Spleen (tissue), 7 donors: ENCODE data around the gene TAF1D.
A peak's percentile ranks its signal among the peaks of the same experiment; 100 is the strongest.

Source experiments
- POLR2A ChIP-seq, 3 donors: fragments of 450-650 bp; IDR thresholded peaks; one replicate each; pipeline ENCODE4 v1.5.1; 2017; ENCODE audit warnings: antibody characterized with exemption in 3 of 3, mild to moderate bottlenecking in 1 of 3
- POLR2AphosphoS5 ChIP-seq, 3 donors: sonication (generic); formaldehyde crosslinking; IDR thresholded peaks; one replicate each; pipeline ENCODE4 v1.5.1; 2017; ENCODE audit warnings: antibody characterized with exemption in 3 of 3
- TF ChIP-seq, protein P1 (sequence below), 11 experiments: fragments of 200-600 bp in 7 of 11; fragments of 450-650 bp in 4 of 11; sonication (generic) in 4 of 11; IDR thresholded peaks in 8 of 11; conservative IDR thresholded peaks in 3 of 11; 1 replicate in 7 of 11; 2 replicates in 4 of 11; pipeline versions ENCODE4 v1.4.0 to v1.8.0; 2016 to 2021; ENCODE audit warnings: antibody characterized with exemption in 11 of 11, inconsistent platforms in 4 of 11, mild to moderate bottlenecking in 1 of 11
- donor health status: DM: no; HTN: no; CAD: no; lungs with moderate emphysema.
- donor health status: DM: no; HTN: no; CAD: no.
- donor health status: DM: no; HTN: no; CAD: no.

DNA sequence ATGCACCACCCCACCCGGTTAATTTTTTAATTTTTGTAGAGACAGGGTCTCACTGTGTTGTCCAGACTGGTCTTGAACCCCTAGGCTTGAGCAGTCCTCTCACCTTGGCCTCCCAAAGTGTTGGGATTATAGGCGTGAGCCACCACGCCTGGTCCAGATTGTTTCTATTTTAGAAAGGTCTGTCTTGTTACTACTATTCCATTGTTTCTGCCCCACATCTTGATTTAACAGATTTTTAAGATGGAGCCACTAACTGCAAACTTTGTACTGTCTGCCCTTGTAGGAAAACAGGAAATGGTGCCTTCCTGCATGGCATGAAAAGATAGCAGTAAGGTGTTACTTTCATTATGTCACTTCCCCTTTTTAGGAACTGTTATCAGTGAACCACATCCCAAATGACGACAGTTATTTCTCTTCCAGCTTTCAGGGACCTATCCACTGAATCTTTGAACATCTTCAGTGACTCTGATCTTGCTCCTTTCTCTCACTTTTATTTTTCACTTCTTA, 23.2 kb downstream of the TAF1D start:
- TF ChIP-seq POLR2A (IDR thresholded peaks at IDR 0.05) = no peak
- TF ChIP-seq, protein P1, sequence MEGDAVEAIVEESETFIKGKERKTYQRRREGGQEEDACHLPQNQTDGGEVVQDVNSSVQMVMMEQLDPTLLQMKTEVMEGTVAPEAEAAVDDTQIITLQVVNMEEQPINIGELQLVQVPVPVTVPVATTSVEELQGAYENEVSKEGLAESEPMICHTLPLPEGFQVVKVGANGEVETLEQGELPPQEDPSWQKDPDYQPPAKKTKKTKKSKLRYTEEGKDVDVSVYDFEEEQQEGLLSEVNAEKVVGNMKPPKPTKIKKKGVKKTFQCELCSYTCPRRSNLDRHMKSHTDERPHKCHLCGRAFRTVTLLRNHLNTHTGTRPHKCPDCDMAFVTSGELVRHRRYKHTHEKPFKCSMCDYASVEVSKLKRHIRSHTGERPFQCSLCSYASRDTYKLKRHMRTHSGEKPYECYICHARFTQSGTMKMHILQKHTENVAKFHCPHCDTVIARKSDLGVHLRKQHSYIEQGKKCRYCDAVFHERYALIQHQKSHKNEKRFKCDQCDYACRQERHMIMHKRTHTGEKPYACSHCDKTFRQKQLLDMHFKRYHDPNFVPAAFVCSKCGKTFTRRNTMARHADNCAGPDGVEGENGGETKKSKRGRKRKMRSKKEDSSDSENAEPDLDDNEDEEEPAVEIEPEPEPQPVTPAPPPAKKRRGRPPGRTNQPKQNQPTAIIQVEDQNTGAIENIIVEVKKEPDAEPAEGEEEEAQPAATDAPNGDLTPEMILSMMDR (IDR thresholded peaks at IDR 0.05 in 8 of 11, conservative IDR thresholded peaks at IDR 0.05 in 3 of 11) = no peak
- TF ChIP-seq POLR2AphosphoS5 (IDR thresholded peaks at IDR 0.05) = peak in 1 of 3 donors; percentile 78
